ENCODE results near the gene AP1M1.

Gene AP1M1

GRCh38 chr19:16157601-16158000 lies 40.1 kb upstream of the AP1M1 start:
- no peak overlapping the region for H3K4me3 ChIP-seq (ENCODE audit: control insufficient read depth, low read depth, low read length)
- TF ChIP-seq CTCF (IDR thresholded peaks at IDR 0.05; ENCODE audit: control insufficient read depth, insufficient read depth, low read depth, low read length, missing control alignments): no peak
- DNase-seq (ENCODE audit: low read depth): no peak

GRCh38 chr19:16159655-16160054 lies 38.1 kb upstream of the AP1M1 start:
- no peak for DNase-seq (ENCODE audit: low read depth)

GRCh38 chr19:16160445-16160942 lies 37.2 kb upstream of the AP1M1 start:
- no peak overlapping the region for H3K4me3 ChIP-seq (ENCODE audit: control insufficient read depth, low read depth, low read length)
- DNase-seq (ENCODE audit: low read depth): no peak
- TF ChIP-seq CTCF (IDR thresholded peaks at IDR 0.05; ENCODE audit: control insufficient read depth, insufficient read depth, low read depth, low read length, missing control alignments): no peak

More at GRCh38 chr19:16159655-16160054, 38.1 kb upstream of the AP1M1 start:
- no peak for TF ChIP-seq CTCF (IDR thresholded peaks at IDR 0.05; ENCODE audit: control insufficient read depth, insufficient read depth, low read depth, low read length, missing control alignments)
- no peak overlapping the region for H3K4me3 ChIP-seq (ENCODE audit: control insufficient read depth, low read depth, low read length)

- no peak for TF ChIP-seq CTCF (IDR thresholded peaks at IDR 0.05; ENCODE audit: control insufficient read depth, insufficient read depth, low read depth, low read length, missing control alignments)
- no peak overlapping the region for H3K4me3 ChIP-seq (ENCODE audit: control insufficient read depth, low read depth, low read length)
- peak; percentile 14 for DNase-seq (ENCODE audit: low read depth)
Measured at GRCh38 chr19:16160943-16161560, 36.7 kb upstream of the AP1M1 start.

GRCh38 chr19:16161840-16162239 lies 35.9 kb upstream of the AP1M1 start:
- TF ChIP-seq CTCF (IDR thresholded peaks at IDR 0.05; ENCODE audit: control insufficient read depth, insufficient read depth, low read depth, low read length, missing control alignments): no peak
- DNase-seq (ENCODE audit: low read depth): peak; percentile 21
- H3K4me3 ChIP-seq (ENCODE audit: control insufficient read depth, low read depth, low read length): no peak overlapping the region

- DNase-seq (ENCODE audit: low read depth): no peak
- no peak overlapping the region for H3K4me3 ChIP-seq (ENCODE audit: control insufficient read depth, low read depth, low read length)
- TF ChIP-seq CTCF (IDR thresholded peaks at IDR 0.05; ENCODE audit: control insufficient read depth, insufficient read depth, low read depth, low read length, missing control alignments): no peak
Measured at GRCh38 chr19:16164222-16164890, 33.4 kb upstream of the AP1M1 start.

Data from AG09309 (cell line).